GM12878 (cell line): ENCODE measurements around the gene KDM6A. TPM values are rescaled to one million over a fixed set of nuclear protein-coding genes. Genes with fewer than 3 reads are reported as not detected.
A peak's percentile ranks its signal among the peaks of the same experiment; 100 is the strongest.

Source experiments
- ATAC-seq: fragments of 200-7000 bp; cut with Tn5 transposase; 3 replicates; pipeline ENCODE4 v1.9.1; 2020; ENCODE audit warnings: mild to moderate bottlenecking, moderate library complexity
- BruUV-seq: library from RNA; stranded (reverse); fragments of 400-500 nt; replicated peaks from 2 replicates; lab custom pipeline; 2021; lab: Mats Ljungman, UMichigan
- CTCF ChIA-PET: fragments of 300-600 bp; sonication (Branson Sonifier 250); formaldehyde crosslinking; extraction: SDS; loops from one replicate; lab custom pipeline; 2021; ENCODE audit warnings: inconsistent platforms; lab: Yijun Ruan, JAX
- POLR2A ChIA-PET: fragments of 350-600 bp; formaldehyde crosslinking; extraction: SDS; loops from one replicate; lab custom pipeline; 2021; ENCODE audit warnings: inconsistent platforms; lab: Charles Lee
- RAD21 ChIA-PET: fragments of 300-600 bp; sonication (Branson Sonifier 250); formaldehyde crosslinking; loops from one replicate; lab custom pipeline; 2023; ENCODE audit warnings: antibody characterized with exemption; ENCODE audit not compliant: unreplicated experiment; lab: Charles Lee
- SMC1A ChIA-PET: fragments of 300-600 bp; sonication (Branson Sonifier 250); formaldehyde crosslinking; loops from one replicate; lab custom pipeline; 2023; ENCODE audit not compliant: unreplicated experiment, uncharacterized antibody; lab: Charles Lee
- DNase-seq: peaks from one replicate; pipeline ENCODE4 v3.0.0-alpha.2; 2011; ENCODE audit warnings: low read depth, low spot score
- FAIRE-seq: peaks from 3 replicates; lab custom pipeline; 2011; peaks lifted over from hg19 to GRCh38; lab: Jason Lieb, UNC
- H2AFZ ChIP-seq: 2 replicates; pipeline ENCODE4 v1.6.0; 2011; ENCODE audit warnings: low read depth, low read length, control low read depth; ENCODE audit not compliant: control insufficient read depth
- H3K27ac ChIP-seq: 2 replicates; pipeline ENCODE4 v1.5.1; 2011; ENCODE audit warnings: control low read depth; ENCODE audit not compliant: control insufficient read depth, insufficient read depth
- H3K27me3 ChIP-seq, 2 experiments: replicated peaks in 1 of 2; 2 replicates each; pipeline versions ENCODE4 v1.6.0 to v1.6.1; 2011; ENCODE audit warnings: low read length in 1 of 2; ENCODE audit not compliant: control insufficient read depth in 2 of 2, insufficient read depth in 2 of 2
- H3K36me3 ChIP-seq, 2 experiments: 2 replicates each; pipeline ENCODE4 v1.5.1; 2011; ENCODE audit warnings: low read length in 1 of 2; ENCODE audit not compliant: control insufficient read depth in 2 of 2, insufficient read depth in 2 of 2
- H3K4me1 ChIP-seq: 2 replicates; pipeline ENCODE4 v1.6.1; 2011; ENCODE audit warnings: mild to moderate bottlenecking, low read length, moderate library complexity, mixed read lengths; ENCODE audit not compliant: control insufficient read depth, insufficient read depth
- H3K4me2 ChIP-seq: 2 replicates; pipeline ENCODE4 v1.6.0; 2011; ENCODE audit warnings: control low read depth; ENCODE audit not compliant: control insufficient read depth, insufficient read depth
- H3K4me3 ChIP-seq: fragments of 200-600 bp; sonication (generic); 2 replicates; pipeline ENCODE4 v1.5.1; 2016
- H3K79me2 ChIP-seq: 2 replicates; pipeline ENCODE4 v1.6.0; 2011; ENCODE audit warnings: low read length; ENCODE audit not compliant: control insufficient read depth, insufficient read depth
- H3K9ac ChIP-seq: 2 replicates; pipeline ENCODE4 v1.8.0; 2011; ENCODE audit warnings: low read length, control low read depth, mixed read lengths; ENCODE audit not compliant: control insufficient read depth, insufficient read depth
- H3K9me3 ChIP-seq: replicated peaks from 3 replicates; pipeline ENCODE4 v1.5.1; 2011; ENCODE audit warnings: mild to moderate bottlenecking, low read length; ENCODE audit not compliant: control insufficient read depth, insufficient read depth
- H4K20me1 ChIP-seq: 2 replicates; pipeline ENCODE4 v1.6.0; 2011; ENCODE audit not compliant: control insufficient read depth, insufficient read depth
- BCL11A ChIP-seq: IDR thresholded peaks from 2 replicates; pipeline ENCODE4 v1.6.1; 2011; ENCODE audit warnings: low read depth, low read length
- CBX3 ChIP-seq: fragments of 200-600 bp; sonication (generic); IDR thresholded peaks from 2 replicates; pipeline ENCODE4 v1.6.1; 2016; ENCODE audit warnings: low read depth, borderline replicate concordance
- DPF2 ChIP-seq: fragments of 450-650 bp; IDR thresholded peaks from 2 replicates; pipeline ENCODE4 v1.6.1; 2017; ENCODE audit warnings: mild to moderate bottlenecking
- HDAC6 ChIP-seq: fragments of 200-600 bp; sonication (generic); IDR thresholded peaks from one replicate; pipeline ENCODE4 v1.8.0; 2017; ENCODE audit warnings: antibody characterized with exemption; ENCODE audit not compliant: unreplicated experiment
- IRF4 ChIP-seq: IDR thresholded peaks from 2 replicates; pipeline ENCODE4 v1.6.1; 2011; ENCODE audit warnings: low read depth, low read length
- KLF5 ChIP-seq: fragments of 450-650 bp; IDR thresholded peaks from 2 replicates; pipeline ENCODE4 v1.6.1; 2014; ENCODE audit warnings: mild to moderate bottlenecking; ENCODE audit not compliant: partially characterized antibody
- POLR2AphosphoS2 ChIP-seq: IDR thresholded peaks from 2 replicates; pipeline ENCODE4 v1.6.1; 2011; ENCODE audit warnings: low read depth, mild to moderate bottlenecking, low read length, improper control_type of control experiment, moderate library complexity
- RAD51 ChIP-seq: fragments of 450-650 bp; IDR thresholded peaks from 2 replicates; pipeline ENCODE4 v1.6.1; 2016; ENCODE audit warnings: moderate library complexity, mild to moderate bottlenecking, inconsistent platforms
- RCOR1 ChIP-seq: conservative IDR thresholded peaks from 2 replicates; pipeline ENCODE4 v1.6.1; 2012; ENCODE audit warnings: low read depth, low read length, improper control_type of control experiment
- RUNX3 ChIP-seq: IDR thresholded peaks from 2 replicates; pipeline ENCODE4 v1.6.1; 2012; ENCODE audit warnings: low read length, inconsistent platforms
- SIX5 ChIP-seq: IDR thresholded peaks from 2 replicates; pipeline ENCODE4 v1.6.1; 2011; ENCODE audit warnings: mild to moderate bottlenecking, low read depth, low read length, moderate library complexity; ENCODE audit not compliant: severe bottlenecking
- SRF ChIP-seq, 2 experiments: IDR thresholded peaks; 2 replicates each; pipeline ENCODE4 v1.6.1; 2011; ENCODE audit warnings: low read depth in 2 of 2, low read length in 2 of 2, mild to moderate bottlenecking in 1 of 2, moderate library complexity in 1 of 2
- TARDBP ChIP-seq: IDR thresholded peaks from 2 replicates; pipeline ENCODE4 v1.6.1; 2016; ENCODE audit warnings: borderline replicate concordance
- TCF3 ChIP-seq: IDR thresholded peaks from 2 replicates; pipeline ENCODE4 v1.6.1; 2012; ENCODE audit warnings: low read depth, mild to moderate bottlenecking, low read length, borderline replicate concordance; ENCODE audit not compliant: insufficient read depth
- ZNF217 ChIP-seq: fragments of 450-650 bp; IDR thresholded peaks from 2 replicates; pipeline ENCODE4 v1.6.1; 2017; ENCODE audit warnings: antibody characterized with exemption, mild to moderate bottlenecking
- WGBS: methylation state at CpG from one replicate; pipeline ENCODE4 v1.1.6; 2016; ENCODE audit warnings: low lambda C conversion rate; ENCODE audit not compliant: insufficient replicate concordance, insufficient coverage; ENCODE audit errors: missing lambda C conversion rate; 5-methylcytosine and 5-hydroxymethylcytosine counted together
- in situ Hi-C: fragments of 300-500 bp; cut with MboI; formaldehyde crosslinking; loops from 9 replicates; pipeline ENCODE4 v1.14.3; 2018; ENCODE audit warnings: mixed read lengths
- intact Hi-C: fragments of 100-400 bp; cut with micrococcal nuclease; formaldehyde crosslinking; loops from one replicate; pipeline ENCODE4 v1.14.2; 2022; ENCODE audit not compliant: unreplicated experiment
- polyA plus RNA-seq, 11 experiments: library from polyadenylated mRNA; depleted of rRNA in 4 of 11; unstranded in 6 of 11; stranded (reverse) in 5 of 11; fragments of >200 nt; fragmentation: Nextera tagmentation in 4 of 11; fragmentation: Illumina TruSeq in 1 of 11; extraction: Ambion mirVana in 4 of 11; extraction: Trizol in 1 of 11; gene quantifications; 1 replicate in 1 of 11; 2 replicates in 10 of 11; pipeline versions ENCODE4 v1.2.1 to v1.2.3, GENCODE V29; 2011 to 2016; ENCODE audit warnings: inconsistent platforms in 2 of 11, missing spikeins in 2 of 11, low read depth in 1 of 11
- total RNA-seq, 4 experiments: library from RNA; depleted of rRNA in 3 of 4; stranded (reverse); fragments of >200 nt in 3 of 4; fragmentation: Illumina TruSeq in 1 of 4; extraction: Trizol in 1 of 4; gene quantifications; 2 replicates each; pipeline versions ENCODE4 v1.2.1 to v1.2.3, GENCODE V29; 2013 to 2021
- TF ChIP-seq, protein P1 (sequence below): IDR thresholded peaks from 2 replicates; pipeline ENCODE4 v1.6.1; 2011; ENCODE audit warnings: low read depth, mild to moderate bottlenecking, low read length, moderate library complexity, borderline replicate concordance; ENCODE audit errors: extremely low read depth
- TF ChIP-seq, protein P2 (sequence below): fragments of 150-350 bp; IDR thresholded peaks from 2 replicates; pipeline ENCODE4 v1.6.1; 2016; ENCODE audit warnings: low read depth, low read length
- TF ChIP-seq, protein P3 (sequence below): fragments of 450-650 bp; formaldehyde crosslinking; IDR thresholded peaks from 2 replicates; pipeline ENCODE4 v1.4.0; 2020; ENCODE audit warnings: mild to moderate bottlenecking, moderate library complexity

Gene KDM6A
- total and polyA plus RNA-seq, 10 of the 15 experiments (the other 5 are each of a cell fraction or from before 2014, with no cell fraction given), result 7.9 to 29.0 (median 20.4) TPM

DNA sequence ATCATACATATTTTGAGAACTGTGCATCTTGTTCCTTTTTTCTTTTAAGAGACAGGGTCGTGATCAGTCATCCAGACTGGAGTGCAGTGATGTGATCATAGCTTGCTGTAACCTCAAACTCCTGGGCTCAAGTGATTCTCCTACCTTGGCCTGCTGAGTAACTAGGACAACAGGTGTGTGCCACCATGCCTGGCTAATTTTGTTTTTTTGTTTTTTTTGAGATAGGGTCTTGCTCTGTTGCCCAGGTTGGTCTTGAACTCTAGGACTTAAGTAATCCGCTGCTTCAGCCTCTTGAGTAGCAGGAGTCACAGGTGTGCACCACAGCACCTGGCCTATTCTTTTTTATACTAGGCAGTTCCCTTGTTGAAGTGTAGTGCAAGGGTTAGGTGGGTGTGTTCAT is 24.6 kb downstream of the KDM6A start:
- ATAC-seq (no peak), FAIRE-seq (no peak), DNase-seq (no peak)
- H4K20me1 ChIP-seq, result peaks cover 4% of the 10 kb centered on the region; the same call in 1 of the 2 replicates
- no peak overlapping the region for H3K27ac ChIP-seq
- H3K9me3 ChIP-seq, result no peaks in the 10 kb centered on the region; the same call in 1 of the 3 replicates
- CTCF ChIA-PET, result interaction anchor here (1.1 to 2.3 kb wide), 2 partner anchors 9 to 48 kb away, joined by 3 to 11 read pairs; no protein-coding TSS in a partner anchor
- in situ Hi-C loops (loop anchor here (25.0 kb wide), 2 partner anchors 165 to 865 kb away; no protein-coding TSS in a partner anchor), intact Hi-C loops (no loop called here)
- H3K4me2 ChIP-seq, result peak overlapping the region; percentile 61; the same call in 1 of the 2 replicates
- no peaks in the 10 kb centered on the region for H3K36me3 ChIP-seq
- peaks cover 10% of the 10 kb centered on the region for H3K4me1 ChIP-seq
- BruUV-seq, result no TSS peak
- peaks cover 81% of the 10 kb centered on the region for H3K79me2 ChIP-seq
- no peak overlapping the region for H3K9ac ChIP-seq
- POLR2A ChIA-PET, result interaction anchor here (1.5 to 2.2 kb wide), 2 partner anchors 10 to 25 kb away, joined by 4 to 7 read pairs; partner anchors contain the start of gene KDM6A
- RAD21 ChIA-PET, result interaction anchor here (0.6 to 2.3 kb wide), 5 partner anchors 23 to 110 kb away, joined by 3 to 16 read pairs (median 3); partner anchors contain the start of gene KDM6A
- WGBS, result 16% methylated on average over 2 of the region's 2 CpGs
- no peak overlapping the region for H2AFZ ChIP-seq
- no peaks in the 10 kb centered on the region for H3K27me3 ChIP-seq
- no peak for TF ChIP-seq POLR2AphosphoS2
- TF ChIP-seq, protein P1, sequence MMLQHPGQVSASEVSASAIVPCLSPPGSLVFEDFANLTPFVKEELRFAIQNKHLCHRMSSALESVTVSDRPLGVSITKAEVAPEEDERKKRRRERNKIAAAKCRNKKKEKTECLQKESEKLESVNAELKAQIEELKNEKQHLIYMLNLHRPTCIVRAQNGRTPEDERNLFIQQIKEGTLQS, result no peak
- no peak for TF ChIP-seq TARDBP
- TF ChIP-seq RUNX3, result no peak
- TF ChIP-seq HDAC6, result no peak
- TF ChIP-seq DPF2, result no peak
- TF ChIP-seq RCOR1, result no peak
- TF ChIP-seq BCL11A, result no peak
- TF ChIP-seq, protein P2, sequence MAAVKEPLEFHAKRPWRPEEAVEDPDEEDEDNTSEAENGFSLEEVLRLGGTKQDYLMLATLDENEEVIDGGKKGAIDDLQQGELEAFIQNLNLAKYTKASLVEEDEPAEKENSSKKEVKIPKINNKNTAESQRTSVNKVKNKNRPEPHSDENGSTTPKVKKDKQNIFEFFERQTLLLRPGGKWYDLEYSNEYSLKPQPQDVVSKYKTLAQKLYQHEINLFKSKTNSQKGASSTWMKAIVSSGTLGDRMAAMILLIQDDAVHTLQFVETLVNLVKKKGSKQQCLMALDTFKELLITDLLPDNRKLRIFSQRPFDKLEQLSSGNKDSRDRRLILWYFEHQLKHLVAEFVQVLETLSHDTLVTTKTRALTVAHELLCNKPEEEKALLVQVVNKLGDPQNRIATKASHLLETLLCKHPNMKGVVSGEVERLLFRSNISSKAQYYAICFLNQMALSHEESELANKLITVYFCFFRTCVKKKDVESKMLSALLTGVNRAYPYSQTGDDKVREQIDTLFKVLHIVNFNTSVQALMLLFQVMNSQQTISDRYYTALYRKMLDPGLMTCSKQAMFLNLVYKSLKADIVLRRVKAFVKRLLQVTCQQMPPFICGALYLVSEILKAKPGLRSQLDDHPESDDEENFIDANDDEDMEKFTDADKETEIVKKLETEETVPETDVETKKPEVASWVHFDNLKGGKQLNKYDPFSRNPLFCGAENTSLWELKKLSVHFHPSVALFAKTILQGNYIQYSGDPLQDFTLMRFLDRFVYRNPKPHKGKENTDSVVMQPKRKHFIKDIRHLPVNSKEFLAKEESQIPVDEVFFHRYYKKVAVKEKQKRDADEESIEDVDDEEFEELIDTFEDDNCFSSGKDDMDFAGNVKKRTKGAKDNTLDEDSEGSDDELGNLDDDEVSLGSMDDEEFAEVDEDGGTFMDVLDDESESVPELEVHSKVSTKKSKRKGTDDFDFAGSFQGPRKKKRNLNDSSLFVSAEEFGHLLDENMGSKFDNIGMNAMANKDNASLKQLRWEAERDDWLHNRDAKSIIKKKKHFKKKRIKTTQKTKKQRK, result no peak
- TF ChIP-seq CBX3, result no peak
- TF ChIP-seq, protein P3, sequence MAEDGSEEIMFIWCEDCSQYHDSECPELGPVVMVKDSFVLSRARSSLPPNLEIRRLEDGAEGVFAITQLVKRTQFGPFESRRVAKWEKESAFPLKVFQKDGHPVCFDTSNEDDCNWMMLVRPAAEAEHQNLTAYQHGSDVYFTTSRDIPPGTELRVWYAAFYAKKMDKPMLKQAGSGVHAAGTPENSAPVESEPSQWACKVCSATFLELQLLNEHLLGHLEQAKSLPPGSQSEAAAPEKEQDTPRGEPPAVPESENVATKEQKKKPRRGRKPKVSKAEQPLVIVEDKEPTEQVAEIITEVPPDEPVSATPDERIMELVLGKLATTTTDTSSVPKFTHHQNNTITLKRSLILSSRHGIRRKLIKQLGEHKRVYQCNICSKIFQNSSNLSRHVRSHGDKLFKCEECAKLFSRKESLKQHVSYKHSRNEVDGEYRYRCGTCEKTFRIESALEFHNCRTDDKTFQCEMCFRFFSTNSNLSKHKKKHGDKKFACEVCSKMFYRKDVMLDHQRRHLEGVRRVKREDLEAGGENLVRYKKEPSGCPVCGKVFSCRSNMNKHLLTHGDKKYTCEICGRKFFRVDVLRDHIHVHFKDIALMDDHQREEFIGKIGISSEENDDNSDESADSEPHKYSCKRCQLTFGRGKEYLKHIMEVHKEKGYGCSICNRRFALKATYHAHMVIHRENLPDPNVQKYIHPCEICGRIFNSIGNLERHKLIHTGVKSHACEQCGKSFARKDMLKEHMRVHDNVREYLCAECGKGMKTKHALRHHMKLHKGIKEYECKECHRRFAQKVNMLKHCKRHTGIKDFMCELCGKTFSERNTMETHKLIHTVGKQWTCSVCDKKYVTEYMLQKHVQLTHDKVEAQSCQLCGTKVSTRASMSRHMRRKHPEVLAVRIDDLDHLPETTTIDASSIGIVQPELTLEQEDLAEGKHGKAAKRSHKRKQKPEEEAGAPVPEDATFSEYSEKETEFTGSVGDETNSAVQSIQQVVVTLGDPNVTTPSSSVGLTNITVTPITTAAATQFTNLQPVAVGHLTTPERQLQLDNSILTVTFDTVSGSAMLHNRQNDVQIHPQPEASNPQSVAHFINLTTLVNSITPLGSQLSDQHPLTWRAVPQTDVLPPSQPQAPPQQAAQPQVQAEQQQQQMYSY (CRISPR knock-in tag), result no peak
- TF ChIP-seq TCF3, result no peak
- no peak for TF ChIP-seq SIX5
- TF ChIP-seq RAD51, result no peak
- TF ChIP-seq KLF5, result no peak
- no peak for TF ChIP-seq ZNF217
- TF ChIP-seq SRF (IDR thresholded peaks at IDR 0.05; ENCODE audit: low read depth in 2 of 2, low read length in 2 of 2), result no peak
- no peak for TF ChIP-seq IRF4
- H3K4me3 ChIP-seq, result no peak overlapping the region
- SMC1A ChIA-PET, result interaction anchor here (0.6 to 5.1 kb wide), 5 partner anchors 9 to 81 kb away, joined by 3 to 50 read pairs (median 8); no protein-coding TSS in a partner anchor
